ENCODE measurements around the gene CENPH.
"Not testable (repeated sequence)": the region's sequence is repeated elsewhere in the genome, so short reads cannot be mapped to it uniquely, and the experiment has no call there.

Gene CENPH

DNA sequence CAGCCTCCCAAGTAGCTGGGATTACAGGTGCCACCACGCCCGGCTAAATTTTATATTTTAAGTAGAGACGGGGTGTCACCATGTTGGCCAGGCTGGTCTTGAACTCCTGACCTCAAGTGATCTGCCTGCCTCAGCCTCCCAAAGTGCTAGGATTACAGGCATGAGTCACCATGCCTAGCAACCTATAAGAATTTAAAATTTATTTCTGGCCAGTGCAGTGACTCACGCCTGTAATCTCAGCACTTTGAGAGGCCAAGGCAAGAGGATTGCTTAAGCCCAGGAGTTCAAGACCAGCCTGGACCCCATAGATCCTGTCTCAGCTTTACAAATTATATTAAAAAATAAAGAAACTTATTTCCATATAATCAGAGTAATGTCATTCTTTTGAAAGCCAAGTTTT is 66.6 kb downstream of the CENPH start:
- not testable (repeated sequence) for DNase-seq

DNA sequence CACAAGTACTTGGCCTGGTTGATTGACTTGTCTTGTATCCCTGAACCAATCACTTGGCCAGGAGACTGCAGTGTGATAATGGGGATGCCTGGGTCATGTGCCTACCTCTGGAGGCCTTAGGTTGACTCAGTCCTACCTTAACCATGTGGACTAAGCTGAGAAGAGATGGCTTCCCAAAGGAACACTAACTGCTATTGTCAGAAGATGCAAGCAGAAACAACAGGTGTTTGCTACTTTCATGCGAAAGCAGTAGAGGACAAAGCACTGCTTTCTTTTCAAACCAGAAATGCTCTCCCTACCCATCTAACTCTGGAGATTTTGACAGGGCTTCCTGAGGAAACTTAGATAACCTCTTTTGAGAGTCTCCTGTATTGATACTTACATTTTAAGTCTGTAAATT is 68.2 kb downstream of the CENPH start:
- DNase-seq: no peak

Data from hematopoietic multipotent progenitor cell treated with erythropoietin and hydrocortisone succinate and interleukin-3 and kit ligand, for 4 days (in vitro differentiated cells).